Motor neuron (in vitro differentiated cells): Measurements from ENCODE around the gene MAD1L1. TPM values are rescaled to one million over a fixed set of nuclear protein-coding genes. Genes with fewer than 3 reads are reported as not detected.
A peak's percentile ranks its signal among the peaks of the same experiment; 100 is the strongest.

ENCODE experiments used
- ATAC-seq, 8 experiments: fragments of 200-7000 bp; cut with Tn5 transposase; replicated peaks in 6 of 8; 2 replicates each; pipeline ENCODE4 v1.8.0; 2021; ENCODE audit warnings: mild to moderate bottlenecking in 8 of 8, moderate library complexity in 8 of 8
- H3K27ac ChIP-seq, 2 donors: fragments of 250-450 bp; sonication (Bioruptor Pico); 2 replicates each; pipeline ENCODE4 v1.9.0; 2021; ENCODE audit warnings: antibody characterized with exemption in 2 of 2, mild to moderate bottlenecking in 2 of 2, moderate library complexity in 1 of 2
- H3K4me1 ChIP-seq, 2 donors: fragments of 250-450 bp; sonication (Bioruptor Pico); replicated peaks in 1 of 2; 2 replicates each; pipeline ENCODE4 v1.6.1; 2021; ENCODE audit warnings: antibody characterized with exemption in 2 of 2, mild to moderate bottlenecking in 2 of 2, moderate library complexity in 1 of 2
- H3K4me3 ChIP-seq, 5 donors: fragments of 250-450 bp; sonication (Bioruptor Pico); 2 replicates each; pipeline ENCODE4 v1.9.0; 2021; ENCODE audit warnings: antibody characterized with exemption in 5 of 5, mild to moderate bottlenecking in 5 of 5, moderate library complexity in 4 of 5
- WGBS, 10 experiments: fragments of 450-650 bp; shearing (Covaris generic); methylation state at CpG; one replicate each; pipeline ENCODE4 v1.0.0; 2022; 5-methylcytosine and 5-hydroxymethylcytosine counted together
- in situ Hi-C, 9 experiments: fragments of 400-800 bp; cut with MboI; loops; one replicate each; pipeline ENCODE4 v1.15.0; 2021; ENCODE audit warnings: low sequenced_read_pairs in 9 of 9, low pct_unique_long_range_greater_than_20kb in 2 of 9; ENCODE audit not compliant: unreplicated experiment in 9 of 9
- total RNA-seq, 8 experiments: library from RNA; unstranded; fragments of 300-600 nt; gene quantifications; 2 replicates each; pipeline versions ENCODE4 v1.2.3 to v1.2.4, GENCODE V29; 2022

Gene MAD1L1
- total RNA-seq, 8 experiments from 2014 or later, result 24.0 to 68.8 (median 32.4) TPM

DNA sequence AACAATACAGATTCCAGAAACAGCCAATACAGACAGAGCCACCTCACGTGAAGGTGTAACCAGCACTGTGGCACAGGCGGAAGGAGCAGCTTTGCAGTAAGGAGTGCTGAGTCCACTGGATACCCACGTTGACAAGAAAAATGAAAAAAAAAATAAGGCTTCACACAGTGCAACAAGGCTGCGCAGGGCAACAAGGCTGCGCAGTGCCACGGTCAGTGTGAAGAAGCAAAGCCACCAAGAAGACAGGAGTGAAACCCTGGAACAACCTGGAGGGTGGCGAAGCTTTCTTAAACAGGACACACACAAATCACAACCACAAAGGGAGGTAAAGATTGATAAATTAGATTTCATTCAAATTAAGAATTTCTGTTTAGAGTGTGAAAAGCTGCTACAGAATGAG is 204.0 kb downstream of the MAD1L1 start:
- in situ Hi-C loops, result no loop called here
- WGBS, 10 experiments, result 67 to 100% (median 93%) methylated on average over 1 to 7 of the region's 7 CpGs; no CpG with 5 or more reads in 1 of the 10 experiments
- no peak overlapping the region for H3K4me3 ChIP-seq
- no peak overlapping the region for H3K27ac ChIP-seq
- ATAC-seq, result no peak
- peaks cover 4 to 6% of the 10 kb centered on the region in 2 donors for H3K4me1 ChIP-seq

DNA sequence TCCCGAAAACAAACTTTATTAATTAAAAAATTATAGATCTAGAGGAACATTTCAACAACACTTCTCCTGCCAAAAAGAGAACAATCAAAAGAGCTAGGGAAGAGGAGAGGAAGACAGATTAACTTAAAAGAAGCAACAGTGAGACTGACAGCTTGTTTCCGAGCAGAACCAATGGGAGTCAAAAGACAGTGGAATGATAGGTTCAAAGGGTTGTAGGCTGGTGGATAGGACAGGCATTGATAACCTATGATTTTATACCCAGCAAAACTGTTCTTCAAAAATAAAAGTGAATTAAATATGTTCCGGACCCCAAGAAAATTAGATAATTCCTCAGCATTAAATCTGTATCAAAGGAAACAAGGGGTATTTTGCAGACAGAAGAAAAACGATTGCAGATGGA is 207.6 kb downstream of the MAD1L1 start:
- Histone ChIP-seq H3K4me1 (peaks cover 11 to 12% of the 10 kb centered on the region in 2 donors), H3K27ac (no peak overlapping the region), H3K4me3 (no peak overlapping the region)
- no peak for ATAC-seq
- in situ Hi-C loops, result no loop called here
- WGBS, 10 experiments, result 81 to 100% (median 94%) methylated on average over 3 to 4 of the region's 4 CpGs

DNA sequence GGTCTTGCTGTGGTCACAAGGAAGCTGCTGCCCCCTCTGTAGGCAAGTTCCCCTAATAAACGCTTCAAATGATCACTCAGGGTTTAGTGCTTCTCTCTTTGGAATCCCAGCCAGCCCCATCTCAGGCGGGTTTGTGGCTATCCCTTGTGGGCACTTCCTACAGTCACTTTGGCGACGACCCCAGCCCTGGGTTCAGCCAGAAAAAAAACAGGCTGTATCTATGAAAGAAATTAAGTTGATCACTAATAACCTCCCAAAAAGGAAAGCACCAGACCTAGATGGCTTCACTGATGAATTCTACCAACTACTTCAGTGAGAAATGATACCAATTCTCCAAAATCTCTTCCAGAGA is 208.2 kb downstream of the MAD1L1 start:
- no peak for ATAC-seq
- WGBS, 10 experiments, result 81 to 100% (median 98%) methylated on average over 2 to 3 of the region's 4 CpGs; no CpG with 5 or more reads in 4 of the 10 experiments

DNA sequence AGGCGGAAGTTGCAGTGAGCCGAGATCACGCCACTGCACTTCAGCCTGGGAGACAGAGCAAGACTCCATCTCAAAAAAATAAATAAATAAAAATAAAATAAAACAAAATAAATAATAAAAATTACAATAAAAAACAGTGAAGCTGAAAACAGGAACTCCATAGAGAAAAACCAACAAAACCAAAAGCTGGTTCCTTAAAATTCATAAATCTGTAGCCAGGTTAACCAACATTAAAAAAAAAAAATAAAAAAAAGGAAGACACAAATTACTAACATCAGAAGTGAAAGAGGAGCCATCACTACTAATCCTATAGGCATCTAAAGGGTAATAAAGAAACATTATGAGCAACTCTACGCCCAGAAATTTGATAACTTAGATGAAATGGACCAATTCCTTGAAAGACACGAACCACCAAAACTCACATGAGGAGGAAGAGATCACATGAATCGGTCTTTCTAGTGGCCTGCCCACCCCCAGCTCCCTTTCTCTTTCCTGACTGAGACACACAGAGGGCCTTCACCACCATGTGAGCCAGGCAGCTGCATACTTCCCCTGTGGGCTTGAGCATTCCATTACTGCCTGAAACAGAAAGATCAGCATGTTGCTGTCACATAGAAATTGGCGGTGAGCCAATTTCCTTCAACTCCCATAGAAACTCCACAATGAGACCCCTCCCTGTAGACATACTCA is 208.7 kb downstream of the MAD1L1 start:
- H3K4me3 ChIP-seq, result no peak overlapping the region
- H3K4me1 ChIP-seq, result peaks cover 19 to 24% of the 10 kb centered on the region in 2 donors
- peak in 3 of 8 experiments; percentile 4 to 13 (median 9) for ATAC-seq
- 81 to 100% (median 95%) methylated on average over 2 to 7 of the region's 7 CpGs for WGBS, 10 experiments
- no peak overlapping the region for H3K27ac ChIP-seq
- in situ Hi-C loops, result no loop called here

More for the DNA sequence above, 208.2 kb downstream of the MAD1L1 start:
- in situ Hi-C loops, result no loop called here
- Histone ChIP-seq H3K27ac (no peak overlapping the region), H3K4me1 (peaks cover 18 to 19% of the 10 kb centered on the region in 2 donors), H3K4me3 (no peak overlapping the region)

DNA sequence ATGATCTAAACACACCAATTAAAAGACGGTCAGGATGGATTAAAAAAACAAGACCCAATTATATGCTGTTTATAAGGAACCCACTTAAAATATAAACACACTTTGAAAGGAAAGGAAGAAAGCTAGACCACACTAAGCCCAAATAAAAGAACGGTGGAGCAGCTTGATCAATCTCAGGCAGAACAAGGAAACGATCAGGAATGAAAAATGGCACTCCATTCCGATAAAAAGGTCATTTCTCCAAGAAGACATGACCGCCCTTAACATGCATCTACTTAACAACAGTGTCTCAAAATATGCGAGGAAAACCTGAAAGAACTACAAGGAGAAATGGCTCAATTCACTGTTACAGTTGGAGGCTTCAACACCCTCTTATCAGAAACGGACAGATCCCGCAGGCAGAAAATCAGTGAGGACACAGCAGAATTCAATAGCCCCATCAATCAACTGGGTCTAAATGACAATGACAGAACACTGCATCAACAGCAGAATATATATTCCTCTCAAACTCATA is 210.0 kb downstream of the MAD1L1 start:
- peaks cover 27 to 36% of the 10 kb centered on the region in 2 donors for H3K4me1 ChIP-seq
- H3K4me3 ChIP-seq, result no peak overlapping the region
- in situ Hi-C loops, result no loop called here
- no peak overlapping the region for H3K27ac ChIP-seq
- WGBS, 10 experiments, result 47 to 100% (median 84%) methylated on average over 3 to 8 of the region's 8 CpGs
- no peak for ATAC-seq

DNA sequence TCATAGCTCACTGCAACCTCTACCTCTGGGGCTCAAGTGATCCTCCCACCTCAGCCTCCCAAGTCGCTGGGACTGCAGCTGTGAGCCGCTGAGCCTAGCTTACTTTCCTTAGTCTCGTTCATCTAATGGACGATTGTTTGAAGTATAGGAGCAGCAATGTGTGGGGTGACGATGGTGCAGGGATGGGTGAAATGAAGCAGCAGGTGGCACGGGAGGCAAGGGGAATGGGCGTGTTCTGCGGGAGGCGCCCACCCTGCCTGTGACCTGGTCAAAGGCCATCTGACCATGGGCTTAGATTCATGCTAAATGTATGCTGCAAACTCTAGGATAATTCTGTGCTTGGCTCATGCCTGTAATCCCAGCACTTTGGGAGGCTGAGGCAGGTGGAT is 210.7 kb downstream of the MAD1L1 start:
- in situ Hi-C loops, result no loop called here
- WGBS, 10 experiments, result 80 to 100% (median 94%) methylated on average over 1 to 4 of the region's 9 CpGs; no CpG with 5 or more reads in 4 of the 10 experiments
- H3K4me3 ChIP-seq, result no peak overlapping the region
- H3K27ac ChIP-seq, result no peak overlapping the region
- H3K4me1 ChIP-seq, result peaks cover 27 to 36% of the 10 kb centered on the region in 2 donors
- no peak for ATAC-seq

DNA sequence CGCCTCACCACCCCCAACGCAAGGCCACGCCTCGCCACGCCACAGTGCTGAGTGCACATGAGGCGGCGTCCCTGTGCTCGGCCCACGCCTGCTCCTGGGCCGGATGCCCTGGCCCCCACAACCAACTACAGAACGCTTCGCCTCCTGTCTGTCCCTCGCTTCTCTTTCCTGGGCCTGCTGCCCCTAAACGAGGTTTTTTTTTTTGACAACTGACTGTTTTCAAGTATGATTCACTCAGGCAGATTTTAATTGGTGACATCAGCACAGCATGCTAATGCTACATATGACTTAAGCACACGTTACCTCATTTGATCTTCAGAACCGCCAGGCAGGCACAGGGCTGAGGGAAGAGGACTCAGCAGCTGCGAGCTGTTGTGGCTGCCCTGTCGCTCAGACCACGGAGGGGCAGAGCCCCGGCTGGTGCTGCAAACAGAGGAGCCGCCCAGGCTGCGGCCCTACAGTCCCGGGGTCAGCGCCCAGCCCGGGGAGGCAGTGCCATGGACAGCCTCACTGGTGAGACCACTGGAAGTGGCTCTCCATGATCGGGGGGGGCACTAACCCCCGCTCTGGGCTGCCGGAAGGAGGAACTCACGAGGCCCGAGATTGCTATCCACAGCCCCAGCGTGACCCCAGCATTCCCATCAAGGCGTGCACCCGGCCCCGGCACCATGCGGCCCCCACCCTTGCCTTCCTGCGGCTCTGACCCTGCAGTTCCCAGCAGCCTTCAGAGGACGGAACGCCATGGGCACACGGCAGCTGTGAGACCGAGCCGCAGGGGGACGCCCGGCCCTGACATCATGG is 212.8 kb downstream of the MAD1L1 start:
- Histone ChIP-seq H3K4me3 (no peak overlapping the region), H3K27ac (peak overlapping the region; percentile 48 to 52), H3K4me1 (peaks cover 27 to 36% of the 10 kb centered on the region in 2 donors)
- 0 to 46% (median 36%) methylated on average over 1 to 8 of the region's 43 CpGs; no CpG with 5 or more reads in 5 of the 10 experiments for WGBS, 10 experiments
- in situ Hi-C loops, result no loop called here
- ATAC-seq, result peak; percentile 73 to 86 (median 81)

DNA sequence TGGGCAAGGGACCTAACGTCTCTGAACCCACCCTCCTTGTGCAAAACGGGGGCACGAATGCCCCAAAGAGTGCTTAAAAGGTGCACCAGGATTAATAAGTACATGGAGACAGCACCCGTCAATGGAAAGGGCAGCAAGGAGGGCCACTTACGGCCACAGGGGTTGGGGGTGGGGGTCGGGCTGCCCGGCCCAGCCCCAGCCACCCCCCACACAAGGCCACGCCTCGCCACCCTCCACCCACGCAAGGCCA is 213.4 kb downstream of the MAD1L1 start:
- no peak for ATAC-seq

DNA sequence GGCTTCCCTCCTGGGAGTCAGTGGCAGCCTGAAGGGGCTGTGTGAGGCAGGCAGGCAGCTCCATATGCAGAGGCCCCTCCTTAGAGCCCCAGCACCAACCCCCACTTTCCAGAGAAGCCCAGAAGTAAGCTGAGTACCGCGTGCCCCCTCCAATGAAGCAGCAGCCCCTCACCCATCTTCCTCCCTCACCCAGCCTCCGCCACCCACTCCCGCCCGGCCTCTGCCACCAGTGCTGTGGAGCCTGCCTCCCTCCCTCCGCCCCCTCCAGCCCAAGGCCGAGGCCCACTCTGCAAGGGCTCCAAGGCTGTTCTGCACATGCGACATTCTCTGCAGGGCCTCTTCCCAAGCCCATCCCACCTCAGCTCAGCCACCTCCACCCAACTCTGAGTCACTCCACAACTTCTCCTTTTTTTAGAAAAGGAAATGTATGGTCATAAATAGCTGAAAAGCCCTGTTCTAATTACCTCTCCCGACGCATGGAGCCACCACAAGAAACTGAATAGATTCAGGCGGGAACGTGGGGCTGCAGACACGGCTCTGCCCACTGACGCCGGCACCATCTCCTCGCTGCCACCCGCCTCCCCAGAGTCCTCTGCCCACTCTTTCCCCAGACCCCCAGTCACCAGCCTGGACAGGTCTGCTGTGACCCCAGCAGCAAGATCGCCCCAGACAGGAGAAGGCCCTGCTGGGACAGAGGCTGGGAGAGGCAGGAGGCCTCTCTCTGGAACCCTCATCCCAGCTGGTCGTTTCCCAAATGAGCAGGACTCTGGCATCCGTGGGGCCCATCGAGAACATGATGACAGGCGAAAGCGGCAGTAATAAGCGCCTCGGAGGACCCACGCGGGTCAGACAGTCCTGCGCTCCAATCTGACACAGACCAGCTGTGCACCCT is 213.9 kb downstream of the MAD1L1 start:
- in situ Hi-C loops, result no loop called here
- 7 to 90% (median 80%) methylated on average over 1 to 9 of the region's 28 CpGs; no CpG with 5 or more reads in 6 of the 10 experiments for WGBS, 10 experiments
- peak; percentile 64 to 87 (median 81) for ATAC-seq
- no peak overlapping the region for H3K4me3 ChIP-seq
- peaks cover 27 to 36% of the 10 kb centered on the region in 2 donors for H3K4me1 ChIP-seq
- H3K27ac ChIP-seq, result no peak overlapping the region

More for the DNA sequence above, 213.4 kb downstream of the MAD1L1 start:
- no CpG with 5 or more reads among the region's 10 CpGs for WGBS, 10 experiments
- Histone ChIP-seq H3K27ac (peak overlapping the region in 1 of 2 donors; percentile 52), H3K4me3 (no peak overlapping the region), H3K4me1 (peaks cover 27 to 36% of the 10 kb centered on the region in 2 donors)
- in situ Hi-C loops, result no loop called here

DNA sequence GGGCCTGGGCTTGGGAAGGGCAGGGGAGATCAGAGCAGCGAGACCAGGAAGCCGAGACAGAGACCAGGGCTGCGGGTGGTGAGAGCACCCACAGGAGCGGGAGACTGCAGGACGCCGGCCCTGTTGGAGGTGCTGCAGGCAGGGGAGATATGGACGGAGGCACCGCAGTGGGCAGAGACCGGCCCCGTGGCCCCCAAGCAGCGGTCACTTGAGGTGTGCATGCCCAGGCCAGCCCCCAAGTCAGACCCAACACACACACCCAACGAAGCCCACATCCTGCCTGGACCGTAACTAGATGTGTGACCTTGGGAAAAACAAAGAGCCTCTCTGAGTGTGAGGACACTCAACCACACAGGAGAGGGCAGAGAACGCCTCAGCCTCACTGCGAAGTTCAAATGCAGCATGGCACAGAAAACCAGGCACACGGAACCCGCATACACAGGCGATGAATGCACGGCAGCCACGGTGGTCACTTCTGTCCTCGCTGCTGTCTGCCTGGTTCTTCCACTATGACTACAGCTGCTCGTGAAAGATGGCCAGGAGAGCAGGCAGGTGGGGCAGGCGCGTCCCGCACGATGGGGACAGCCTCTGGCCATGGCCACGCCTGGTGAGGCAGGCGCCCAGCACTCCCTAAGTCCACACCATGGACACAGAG is 214.7 kb downstream of the MAD1L1 start:
- 52 to 100% (median 90%) methylated on average over 2 to 8 of the region's 28 CpGs; no CpG with 5 or more reads in 5 of the 10 experiments for WGBS, 10 experiments
- Histone ChIP-seq H3K4me1 (peaks cover 29 to 36% of the 10 kb centered on the region in 2 donors), H3K4me3 (no peak overlapping the region), H3K27ac (no peak overlapping the region)
- in situ Hi-C loops, result no loop called here
- ATAC-seq, result peak in 1 of 8 experiments; percentile 7

DNA sequence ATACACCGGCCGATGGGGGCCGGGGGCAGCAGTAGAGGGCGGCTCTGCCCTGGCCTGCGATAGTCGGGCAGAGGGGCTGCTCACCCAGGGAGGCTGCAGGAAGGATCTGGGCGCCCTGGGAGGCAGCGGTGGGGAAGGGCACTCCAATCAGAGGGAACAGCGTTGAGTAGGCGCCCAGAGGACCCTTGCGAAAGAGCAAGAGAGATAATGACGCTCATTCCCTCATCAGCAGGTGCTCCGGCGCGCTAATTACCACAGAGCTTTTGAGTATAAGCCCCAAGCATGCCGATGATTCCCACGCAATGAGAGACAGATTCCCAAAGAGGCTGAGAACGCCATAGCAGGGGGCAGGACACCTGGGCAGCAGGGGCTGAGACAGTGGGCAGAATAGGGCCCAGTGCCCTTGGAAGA is 215.3 kb downstream of the MAD1L1 start:
- WGBS, 10 experiments, result 90 to 100% (median 97%) methylated on average over 1 to 15 of the region's 18 CpGs; no CpG with 5 or more reads in 4 of the 10 experiments

DNA sequence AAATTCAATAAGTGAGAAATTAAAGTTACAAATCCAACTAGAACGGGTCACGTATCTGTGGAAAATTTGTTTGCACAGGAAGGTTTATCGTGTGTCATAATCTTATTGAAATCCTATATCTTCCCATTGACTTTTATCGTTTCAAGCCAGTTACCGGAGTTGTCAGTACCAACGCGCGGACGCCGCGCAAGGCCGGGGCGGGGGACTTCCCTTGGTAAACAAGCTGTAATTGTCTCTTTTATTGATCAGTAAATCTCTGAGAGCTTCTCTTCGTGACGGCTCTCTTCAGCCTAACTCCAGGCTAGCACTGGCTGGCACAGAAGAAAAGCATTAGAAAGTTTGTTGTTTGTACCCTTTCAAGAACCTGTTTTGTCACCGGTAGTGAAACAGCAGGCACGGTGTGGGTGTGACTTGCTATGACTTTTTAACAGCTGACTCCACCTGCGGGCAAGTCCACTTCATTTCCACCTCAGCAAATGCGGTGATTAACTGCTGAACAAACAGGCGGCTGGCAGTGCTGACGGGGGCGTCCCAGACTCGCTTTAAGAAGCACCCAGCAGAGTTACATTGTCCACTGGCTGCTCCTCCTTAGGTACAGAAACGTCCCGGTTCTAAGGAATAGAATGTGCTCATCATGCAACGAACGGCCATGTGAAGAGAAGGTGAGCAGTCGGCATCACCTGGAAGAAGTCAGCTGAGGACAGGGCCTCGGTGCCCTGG is 215.8 kb downstream of the MAD1L1 start:
- Histone ChIP-seq H3K27ac (no peak overlapping the region), H3K4me1 (peaks cover 33 to 37% of the 10 kb centered on the region in 2 donors), H3K4me3 (no peak overlapping the region)
- 80 to 100% (median 93%) methylated on average over 1 to 27 of the region's 29 CpGs for WGBS, 10 experiments
- in situ Hi-C loops, result no loop called here
- ATAC-seq, result no peak

More for the DNA sequence above, 215.3 kb downstream of the MAD1L1 start:
- H3K27ac ChIP-seq, result no peak overlapping the region
- H3K4me1 ChIP-seq, result peaks cover 31 to 33% of the 10 kb centered on the region in 2 donors
- in situ Hi-C loops, result no loop called here
- no peak for ATAC-seq
- H3K4me3 ChIP-seq, result no peak overlapping the region
